HG03439 (cell line): ENCODE results near the gene CCDC117.
A peak's percentile ranks its signal among the peaks of the same experiment; 100 is the strongest.
"Not testable (repeated sequence)": the region's sequence is repeated elsewhere in the genome, so short reads cannot be mapped to it uniquely, and the experiment has no call there.

Experiments
- ATAC-seq: cut with Tn5 transposase; IDR thresholded peaks from one replicate; pipeline ENCODE4 v1.9.1; 2021; ENCODE audit warnings: mild to moderate bottlenecking, moderate library complexity; ENCODE audit not compliant: unreplicated experiment

CCDC117 gene, protein sequence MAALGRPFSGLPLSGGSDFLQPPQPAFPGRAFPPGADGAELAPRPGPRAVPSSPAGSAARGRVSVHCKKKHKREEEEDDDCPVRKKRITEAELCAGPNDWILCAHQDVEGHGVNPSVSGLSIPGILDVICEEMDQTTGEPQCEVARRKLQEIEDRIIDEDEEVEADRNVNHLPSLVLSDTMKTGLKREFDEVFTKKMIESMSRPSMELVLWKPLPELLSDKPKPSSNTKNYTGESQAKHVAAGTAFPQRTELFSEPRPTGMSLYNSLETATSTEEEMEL

DNA sequence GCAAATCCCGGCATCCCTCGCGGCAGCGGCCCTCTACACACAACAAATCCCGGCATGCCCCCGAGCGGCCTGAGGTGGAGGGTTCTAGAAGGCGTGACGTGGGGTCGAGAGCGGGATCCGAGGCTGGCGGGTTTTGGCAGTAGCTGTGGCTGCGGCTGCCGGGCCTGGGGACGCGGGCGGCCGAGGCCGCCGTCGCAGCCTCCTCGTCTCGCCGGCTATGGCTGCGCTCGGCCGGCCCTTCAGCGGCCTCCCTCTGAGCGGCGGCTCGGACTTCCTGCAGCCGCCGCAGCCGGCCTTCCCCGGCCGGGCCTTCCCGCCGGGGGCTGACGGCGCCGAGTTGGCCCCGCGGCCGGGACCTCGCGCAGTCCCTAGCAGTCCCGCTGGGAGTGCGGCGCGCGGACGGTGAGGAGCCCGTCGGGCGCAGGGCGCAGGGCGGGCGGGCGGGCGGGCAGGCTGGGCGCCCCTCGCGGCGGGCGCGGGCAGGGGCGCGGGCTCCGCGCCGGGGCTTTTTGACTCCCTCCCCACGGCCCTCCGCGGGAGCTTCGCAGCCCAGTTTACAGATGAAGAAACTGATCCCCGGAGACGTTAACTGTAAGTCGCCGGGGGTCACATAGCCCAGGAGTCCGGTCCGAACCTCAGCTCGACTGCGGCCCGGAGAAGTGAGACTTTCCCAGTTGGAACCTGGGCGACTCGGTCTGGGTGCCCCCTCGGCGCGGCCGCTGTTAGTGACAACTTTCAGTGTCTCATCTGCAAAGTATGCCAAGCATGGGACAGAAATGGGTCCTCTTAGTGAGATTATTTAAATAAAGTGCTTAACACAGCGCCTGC lies at the start of gene CCDC117:
Gene CCDC117 (plus strand): TSS at position 63 of the 828 bp plus-strand sequence. CDS start 155 bp downstream, at position 218.
- ATAC-seq, result peak; percentile 91

GRCh38 chr22:28728002-28728401 lies 44.5 kb upstream of the CCDC117 start:
- ATAC-seq, result no peak

- ATAC-seq, result no peak
These were observed 43.7 kb upstream of the CCDC117 start for GRCh38 chr22:28728621-28729313.

- ATAC-seq, result no peak
These were observed 42.3 kb upstream of the CCDC117 start for GRCh38 chr22:28730179-28730578.

- no peak for ATAC-seq
These were observed 38.1 kb upstream of the CCDC117 start for GRCh38 chr22:28734393-28734792.

- ATAC-seq, result no peak
These were observed 36.0 kb upstream of the CCDC117 start for GRCh38 chr22:28736301-28737155.

DNA sequence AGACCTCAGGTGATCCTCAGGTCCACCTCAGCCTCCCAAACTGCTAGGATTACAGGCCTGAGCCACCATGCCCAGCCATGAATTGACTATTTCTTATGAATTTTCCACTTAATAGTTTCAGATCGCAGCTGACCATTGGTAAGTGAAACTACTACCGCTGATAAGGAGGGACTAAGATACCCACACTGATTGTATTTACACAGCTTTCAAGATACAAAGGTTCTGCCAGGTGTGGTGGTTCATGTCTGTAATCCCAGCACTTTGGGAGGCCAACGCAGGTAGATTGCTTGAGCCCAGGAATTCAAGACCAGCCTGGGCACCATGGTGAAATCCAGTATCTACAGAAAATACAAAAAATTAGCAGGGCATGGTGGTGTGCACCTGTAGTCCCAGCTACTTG lies 34.8 kb upstream of the CCDC117 start:
- ATAC-seq, result no peak

DNA sequence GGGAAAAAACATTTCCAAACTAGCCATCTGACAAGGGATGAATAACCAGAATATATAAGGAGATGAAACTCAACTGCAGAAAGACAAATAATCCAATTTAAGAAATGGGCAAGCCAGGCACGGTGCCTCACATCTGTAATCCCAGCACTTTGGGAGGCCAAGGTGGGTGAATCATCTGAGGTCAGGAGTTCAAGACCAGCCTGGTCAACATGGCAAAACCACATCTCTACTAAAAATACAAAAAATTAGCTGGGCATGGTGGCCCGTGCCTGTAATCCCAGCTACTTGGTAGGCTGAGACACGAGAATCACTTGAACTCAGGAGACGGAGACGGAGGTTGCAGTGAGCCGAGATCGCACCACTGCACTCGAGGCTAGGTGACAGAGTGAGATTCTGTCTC lies 33.6 kb upstream of the CCDC117 start:
- not testable (repeated sequence) for ATAC-seq

DNA sequence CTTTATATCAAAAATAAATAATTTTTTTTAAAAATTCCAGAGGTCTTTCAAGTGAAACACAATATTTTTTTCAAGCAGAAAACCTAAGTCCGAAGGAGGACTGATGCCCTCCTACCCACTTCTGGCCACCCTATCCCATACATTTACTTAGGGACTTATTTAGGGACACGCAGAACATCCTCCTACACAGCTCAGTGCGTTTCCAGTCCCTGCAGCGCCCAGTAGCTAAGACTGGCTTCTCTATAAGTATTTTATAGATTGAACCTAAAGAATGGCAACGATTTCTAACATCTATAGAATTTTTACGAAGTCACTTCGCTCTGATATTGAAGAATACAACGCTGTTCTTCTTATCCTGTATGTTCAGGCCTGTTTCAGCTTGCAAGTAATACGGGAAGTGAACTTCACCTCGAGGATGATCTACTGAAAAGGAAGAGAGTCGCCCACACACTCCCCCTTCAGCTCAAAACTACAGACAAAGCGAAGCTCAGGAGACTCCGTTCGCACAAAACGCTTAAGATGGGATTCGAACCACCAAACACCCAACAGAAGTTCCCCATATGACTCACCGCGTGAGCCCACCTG lies 31.2 kb upstream of the CCDC117 start:
- no peak for ATAC-seq

DNA sequence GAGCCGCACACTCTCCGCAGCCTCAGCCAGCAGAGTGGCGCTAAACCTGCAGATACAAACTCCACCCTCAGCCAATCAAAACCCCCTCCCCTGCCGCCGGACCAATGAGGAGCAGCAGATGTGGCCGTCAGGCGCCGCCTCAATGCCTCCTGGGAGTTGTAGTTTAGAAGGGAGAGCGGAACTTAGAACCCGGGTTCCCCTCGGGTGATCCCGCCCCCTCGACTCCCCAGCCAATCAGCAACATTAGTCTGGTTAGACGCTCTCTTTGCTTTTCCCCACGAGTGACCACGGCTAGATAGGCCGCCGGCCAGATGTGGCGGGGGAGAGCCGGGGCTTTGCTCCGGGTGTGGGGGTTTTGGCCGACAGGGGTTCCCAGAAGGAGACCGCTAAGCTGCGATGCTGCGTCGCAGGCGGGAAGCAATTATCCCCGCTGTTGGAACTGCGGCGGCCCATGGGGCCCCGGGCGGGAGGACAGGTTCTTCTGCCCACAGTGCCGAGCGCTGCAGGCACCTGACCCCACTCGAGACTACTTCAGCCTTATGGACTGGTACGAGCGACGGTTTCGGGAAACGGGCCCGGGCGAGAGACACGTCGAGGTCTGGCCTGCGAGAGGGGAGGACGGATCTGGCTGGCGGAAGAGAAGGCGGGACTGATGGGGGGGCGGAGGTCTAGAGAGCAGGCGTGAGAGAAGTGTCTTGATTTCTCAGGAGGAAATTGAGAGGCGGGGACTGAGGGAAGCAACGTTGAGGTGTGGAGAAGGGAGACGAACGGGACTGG lies 30.5 kb upstream of the CCDC117 start, which contains the start of the genes CHEK2 and HSCB:
Gene CHEK2 (minus strand): TSS at position 36 of the 777 bp plus-strand sequence. CDS start 7,099 bp downstream, outside the sequence.
Gene HSCB (plus strand): TSS at position 255 of the 777 bp plus-strand sequence. CDS start 57 bp downstream, at position 312.
- peak; percentile 94 for ATAC-seq

DNA sequence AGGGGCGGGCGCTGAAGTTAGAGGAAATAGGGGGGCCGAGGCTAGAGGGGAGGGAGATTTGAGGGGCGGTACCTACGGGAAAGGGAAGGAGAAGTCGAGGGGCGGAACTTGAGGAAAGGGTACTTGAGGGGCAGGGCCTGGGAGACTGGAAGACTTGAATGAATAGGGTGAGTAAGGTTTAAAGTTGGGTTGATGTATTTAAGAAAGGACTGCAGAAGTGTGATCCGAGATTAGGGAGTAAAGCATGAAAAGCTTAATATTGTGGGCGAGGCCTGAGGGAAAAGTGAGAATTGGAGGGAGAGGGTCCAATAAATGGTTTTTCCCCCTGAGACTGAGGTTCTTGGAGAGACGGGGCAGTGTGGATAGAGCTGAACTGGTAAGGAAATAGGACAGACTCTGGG lies 29.9 kb upstream of the CCDC117 start:
- ATAC-seq, result no peak

GRCh38 chr22:28743852-28744251 lies 28.6 kb upstream of the CCDC117 start:
- ATAC-seq, result no peak

DNA sequence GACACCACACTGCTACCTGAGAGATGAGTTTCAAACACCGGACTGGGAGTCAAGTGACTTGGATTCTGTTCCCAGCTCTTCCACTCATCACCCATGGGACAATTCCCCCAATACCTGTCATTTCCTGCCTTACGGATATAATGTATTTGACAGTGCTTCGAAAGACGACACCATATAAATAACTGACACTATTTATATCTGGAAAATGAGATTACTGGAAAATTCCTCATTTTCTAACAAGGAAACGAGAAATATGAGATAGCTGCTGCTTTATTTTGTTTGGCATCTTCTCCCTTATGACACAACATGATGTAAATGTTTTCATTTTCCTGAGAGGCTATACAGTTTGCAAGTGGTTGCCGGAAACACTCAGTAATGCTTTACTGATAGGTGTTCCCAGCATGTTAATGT lies 22.0 kb upstream of the CCDC117 start:
- ATAC-seq, result no peak

DNA sequence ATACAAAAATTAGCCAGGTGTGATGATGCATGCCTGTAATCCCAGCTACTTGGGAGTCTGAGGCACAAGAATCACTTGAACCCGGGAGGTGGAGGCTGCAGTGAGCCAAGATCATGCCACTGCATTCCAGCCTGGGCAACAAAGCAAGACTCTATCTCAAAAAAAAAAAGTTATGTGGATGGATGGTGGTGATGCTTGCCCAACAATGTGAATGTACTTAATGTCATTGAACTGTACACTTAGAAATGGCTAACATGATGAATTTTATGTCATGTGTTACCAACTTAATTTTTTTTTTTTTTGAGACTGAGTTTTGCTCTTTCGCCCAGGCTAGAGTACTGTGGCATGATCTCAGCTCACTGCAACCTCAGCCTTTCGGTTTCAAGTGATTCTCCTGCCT lies 18.0 kb upstream of the CCDC117 start:
- ATAC-seq, result not testable (repeated sequence)

GRCh38 chr22:28759861-28760560 lies 12.5 kb upstream of the CCDC117 start:
- ATAC-seq, result no peak

DNA sequence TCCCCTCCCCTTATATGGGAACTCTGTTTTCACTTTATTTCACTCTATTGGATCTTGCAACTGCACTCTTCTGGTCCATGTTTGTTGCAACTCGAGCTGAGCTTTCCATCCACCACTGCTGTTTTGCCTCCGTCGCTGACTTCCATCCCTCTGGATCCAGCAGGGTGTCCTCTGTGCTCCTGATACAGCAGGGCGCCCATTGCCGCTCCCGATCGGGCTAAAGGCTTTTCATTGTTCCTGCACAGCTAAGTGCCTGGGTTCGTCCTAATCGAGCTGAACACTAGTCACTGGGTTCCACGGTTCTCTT lies 11.1 kb upstream of the CCDC117 start:
- no peak for ATAC-seq

GRCh38 chr22:28762000-28762399 lies 10.5 kb upstream of the CCDC117 start:
- not testable (repeated sequence) for ATAC-seq

DNA sequence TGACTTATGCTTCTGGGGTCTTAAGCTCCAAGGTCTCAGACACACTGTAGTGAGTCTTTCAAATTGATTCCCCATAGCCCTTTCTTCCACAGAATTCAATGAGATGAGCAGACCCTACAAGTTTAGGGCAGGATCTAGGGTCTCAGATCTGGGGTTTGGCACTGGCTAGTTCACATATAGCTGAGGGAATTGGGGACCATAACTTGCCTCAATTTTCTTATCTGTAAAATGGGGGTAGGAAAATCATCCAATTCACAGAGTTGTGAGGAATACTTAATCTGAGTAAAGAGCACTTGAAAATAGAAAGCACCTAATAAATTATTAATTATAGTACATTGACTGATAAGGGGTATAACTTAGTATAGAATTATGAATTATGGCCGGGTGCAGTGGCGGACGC lies 5.9 kb upstream of the CCDC117 start:
- ATAC-seq, result no peak
